Activated CD4-positive, CD25-positive, alpha-beta regulatory T cell (primary cell): ENCODE data around the gene RPUSD4.

Source experiments
- DNase-seq, 4 experiments: peaks; one replicate each; lab custom pipeline; 2025; lab: John Stamatoyannopoulos, UW

Gene RPUSD4

GRCh38 chr11:126157326-126158030 lies 54.0 kb downstream of the RPUSD4 start:
- DNase-seq, result no peak

- no peak for DNase-seq
Observed at GRCh38 chr11:126156814-126157213, 54.6 kb downstream of the RPUSD4 start.

- DNase-seq, result no peak
Observed at GRCh38 chr11:126155402-126156187, 55.9 kb downstream of the RPUSD4 start.

- DNase-seq, result no peak
Observed at GRCh38 chr11:126154691-126155090, 56.8 kb downstream of the RPUSD4 start.

GRCh38 chr11:126153972-126154371 lies 57.5 kb downstream of the RPUSD4 start:
- no peak for DNase-seq

GRCh38 chr11:126153006-126153405 lies 58.4 kb downstream of the RPUSD4 start:
- no peak for DNase-seq

GRCh38 chr11:126152586-126152985 lies 58.9 kb downstream of the RPUSD4 start:
- no peak for DNase-seq

GRCh38 chr11:126152152-126152551 lies 59.3 kb downstream of the RPUSD4 start:
- no peak for DNase-seq
